Stimulated activated CD4-positive, alpha-beta T cell treated with anti-CD3 and anti-CD28 coated beads, Interleukin-12 subunit alpha, Interleukin-12 subunit beta, amount 100 ng/mL, for 4 hours (primary cell): ENCODE data around the gene PRODH2.
A peak's percentile ranks its signal among the peaks of the same experiment; 100 is the strongest.
"Not testable (repeated sequence)": the region's sequence is repeated elsewhere in the genome, so short reads cannot be mapped to it uniquely, and the experiment has no call there.

Experiments
- DNase-seq: peaks from one replicate; pipeline ENCODE4 v3.0.0-alpha.2; 2020

PRODH2 gene

GRCh38 chr19:35777961-35778360, 34.7 kb downstream of the PRODH2 start:
- no peak for DNase-seq

GRCh38 chr19:35777086-35777841, 35.4 kb downstream of the PRODH2 start:
- DNase-seq, result no peak

GRCh38 chr19:35776102-35776788, 36.4 kb downstream of the PRODH2 start:
- no peak for DNase-seq

DNA sequence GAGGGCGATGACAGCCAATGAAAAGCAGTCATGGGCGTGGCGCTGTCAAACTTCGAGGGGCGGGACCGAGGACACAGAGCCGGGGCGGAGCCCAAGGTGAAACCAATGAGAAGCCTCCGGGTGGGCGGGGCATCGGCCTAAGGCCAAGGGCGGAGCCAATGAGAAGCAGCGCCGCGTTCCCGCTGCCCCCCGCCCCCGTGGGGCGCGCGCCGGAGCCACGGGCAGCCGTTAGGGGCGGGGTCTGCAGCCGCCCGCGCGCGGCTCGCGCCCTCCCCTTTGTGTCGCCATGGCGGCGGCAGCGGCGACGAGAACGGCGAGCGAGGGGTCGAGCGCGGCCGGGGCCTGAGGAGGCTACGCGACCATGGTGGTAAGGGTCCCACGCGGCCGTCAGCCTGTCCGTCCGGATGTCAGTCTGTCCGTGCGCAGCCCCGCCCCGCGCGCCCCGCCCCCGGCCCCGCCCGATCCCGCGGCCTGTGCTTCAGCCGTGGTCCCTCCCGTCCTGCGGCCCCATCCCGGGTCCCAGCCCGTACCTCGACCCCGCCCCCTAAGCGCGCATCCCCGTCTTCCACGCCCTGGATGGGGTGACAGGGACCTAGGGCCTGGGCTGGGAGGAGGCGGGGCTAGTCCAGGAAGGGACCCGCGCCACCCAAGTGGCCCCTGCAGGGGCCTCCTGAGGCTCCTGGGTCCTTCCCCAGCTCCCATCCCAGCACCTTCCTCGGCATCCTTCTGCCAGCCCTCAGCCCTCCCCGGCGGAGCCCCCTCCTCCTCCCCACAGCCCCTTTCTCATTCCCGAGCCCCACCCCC, 37.1 kb downstream of the PRODH2 start, which contains the start of gene ARHGAP33:
ARHGAP33 (plus strand) TSS at position 267 of the 804 bp plus-strand sequence; CDS start at position 362, 95 bp downstream.
- peak; percentile 98 for DNase-seq

DNA sequence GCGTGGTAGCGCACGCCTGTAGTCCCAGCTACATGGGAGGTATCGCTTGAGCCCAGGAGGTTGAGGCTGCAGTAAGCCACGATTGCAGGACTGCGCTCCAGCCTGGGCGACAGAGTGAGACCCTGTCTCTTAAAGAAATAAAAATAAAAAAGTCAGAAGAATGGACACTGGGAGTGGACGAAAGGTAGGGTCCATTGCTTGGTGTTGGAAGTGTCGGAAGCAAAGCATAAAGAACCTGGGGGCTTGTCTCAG, 37.7 kb downstream of the PRODH2 start:
- no peak for DNase-seq

GRCh38 chr19:35774274-35775045, 38.2 kb downstream of the PRODH2 start:
- no peak for DNase-seq

- no peak for DNase-seq
Measured at GRCh38 chr19:35773020-35773806, 39.4 kb downstream of the PRODH2 start.

DNA sequence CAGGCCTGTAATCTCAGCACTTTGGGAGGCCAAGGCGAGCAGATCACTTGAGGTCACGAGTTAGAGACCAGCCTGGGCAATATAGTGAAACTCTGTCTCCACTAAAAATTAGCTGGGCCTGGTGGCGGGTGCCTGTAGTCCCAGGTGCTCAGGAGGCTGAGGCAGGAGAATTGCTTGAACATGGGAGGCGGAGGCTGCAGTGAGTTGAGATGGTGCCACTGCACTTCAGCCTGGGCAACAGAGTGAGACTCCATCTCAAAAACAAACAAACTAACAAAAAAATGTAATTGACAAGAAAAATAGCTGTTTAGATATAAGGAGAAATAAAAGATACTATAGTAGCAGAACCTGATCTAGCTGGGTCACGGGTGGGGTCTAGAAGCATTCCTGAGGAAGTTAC, 40.3 kb downstream of the PRODH2 start:
- not testable (repeated sequence) for DNase-seq

- no peak for DNase-seq
Measured at GRCh38 chr19:35768082-35768421, 44.6 kb downstream of the PRODH2 start.

- DNase-seq, result no peak
Measured at GRCh38 chr19:35767288-35768081, 45.2 kb downstream of the PRODH2 start.

DNA sequence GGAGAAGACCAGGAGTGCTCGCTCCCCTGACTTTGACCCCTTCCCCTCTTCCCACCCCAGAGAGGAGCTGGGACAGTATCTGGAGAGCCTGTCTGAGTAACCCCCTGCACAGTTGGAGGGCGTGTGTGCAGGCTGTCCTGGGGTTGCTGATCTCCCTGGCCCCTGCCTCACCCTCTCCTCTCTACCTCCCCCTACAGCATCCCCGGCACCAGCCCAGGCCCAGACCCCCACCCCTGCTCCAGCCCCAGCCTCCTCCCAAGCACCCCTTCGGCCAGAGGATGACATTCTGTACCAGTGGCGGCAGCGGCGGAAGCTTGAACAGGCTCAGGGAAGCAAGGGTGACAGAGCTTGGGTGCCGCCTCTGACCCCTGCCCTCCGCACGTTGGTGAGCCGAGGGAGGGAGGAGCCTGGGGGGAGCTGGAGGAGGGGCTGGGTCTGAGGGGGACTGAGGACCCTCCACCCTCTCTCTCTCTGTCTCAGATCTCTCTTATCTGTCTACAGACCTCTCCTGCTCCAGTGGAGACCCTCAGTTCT, 46.0 kb downstream of the PRODH2 start:
- no peak for DNase-seq

- no peak for DNase-seq
Measured at GRCh38 chr19:35764432-35765315, 48.0 kb downstream of the PRODH2 start.

GRCh38 chr19:35760711-35761349, 51.8 kb downstream of the PRODH2 start:
- no peak for DNase-seq

GRCh38 chr19:35759697-35760096, 52.9 kb downstream of the PRODH2 start:
- DNase-seq, result no peak

- peak; percentile 96 for DNase-seq
Measured at GRCh38 chr19:35757749-35758608, 54.7 kb downstream of the PRODH2 start, which contains the start of gene PROSER3. Gene PROSER3, plus strand, starts transcription at chr19:35758176. Its CDS starts 40 bp downstream, at chr19:35758216.

- no peak for DNase-seq
Measured at GRCh38 chr19:35757231-35757748, 55.4 kb downstream of the PRODH2 start.

DNA sequence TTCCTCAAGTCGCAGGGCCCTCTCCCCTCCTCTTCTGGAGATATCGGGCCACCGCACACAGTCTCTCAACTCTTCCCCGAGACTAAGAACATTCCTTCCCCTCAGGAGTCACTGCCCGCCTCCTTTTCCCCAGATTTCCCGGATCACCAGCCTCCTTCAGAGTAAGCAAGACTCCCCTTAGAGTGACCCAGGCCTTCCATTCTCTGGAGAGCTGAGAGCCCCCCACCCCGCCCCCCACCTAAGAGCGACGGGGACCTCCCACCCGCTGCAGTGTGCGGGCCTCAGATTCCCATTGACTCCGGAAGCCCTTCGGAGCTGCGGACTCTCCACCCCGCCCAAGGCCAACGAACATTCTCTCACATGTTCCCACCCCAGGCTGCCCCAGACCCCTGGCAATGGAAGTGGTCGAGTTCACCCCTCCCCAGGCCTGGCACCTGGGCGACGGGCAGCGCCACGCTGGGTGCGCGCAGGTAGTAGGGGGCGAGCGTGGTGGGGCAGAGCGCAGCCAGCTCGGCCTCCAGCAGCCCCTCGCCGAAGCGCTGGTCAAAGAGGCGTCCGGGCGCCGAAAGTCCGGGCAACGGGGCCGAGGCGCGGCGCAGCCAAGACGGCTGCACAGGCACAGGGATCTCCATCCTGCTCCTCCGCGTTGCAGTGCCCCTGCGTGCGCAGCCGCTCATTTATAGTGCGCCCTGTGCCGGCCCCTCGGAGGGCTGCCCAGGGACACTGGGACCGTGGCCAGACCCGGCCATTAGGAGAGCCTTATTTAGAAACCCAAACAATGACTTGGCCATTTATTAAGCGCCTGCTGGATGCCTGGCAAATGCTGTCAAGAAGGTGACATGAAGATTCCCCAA, 56.0 kb downstream of the PRODH2 start, which contains the start of gene HSPB6:
HSPB6 (minus strand) TSS at position 653 of the 854 bp plus-strand sequence; CDS start at position 632, 21 bp downstream.
- DNase-seq, result no peak
